NCI-H1417 (cell line): ENCODE results near the gene TPR.

Source experiments
- DNase-seq, 3 experiments: peaks; one replicate each; lab custom pipeline; 2025; lab: John Stamatoyannopoulos, UW

The TPR gene

GRCh38 chr1:186327331-186327730, 47.7 kb downstream of the TPR start:
- DNase-seq: no peak

GRCh38 chr1:186326009-186326408, 49.0 kb downstream of the TPR start:
- DNase-seq: no peak

- no peak for DNase-seq
These were observed 49.8 kb downstream of the TPR start for GRCh38 chr1:186325239-186325638.

- no peak for DNase-seq
These were observed 51.2 kb downstream of the TPR start for GRCh38 chr1:186323865-186324264.

GRCh38 chr1:186315570-186315969, 59.5 kb downstream of the TPR start:
- no peak for DNase-seq

GRCh38 chr1:186311375-186312051, 63.5 kb downstream of the TPR start:
- no peak for DNase-seq

GRCh38 chr1:186310307-186310706, 64.7 kb downstream of the TPR start:
- no peak for DNase-seq

- DNase-seq: no peak
These were observed 66.6 kb downstream of the TPR start for GRCh38 chr1:186308264-186309060.

- DNase-seq: no peak
These were observed 67.6 kb downstream of the TPR start for GRCh38 chr1:186307445-186307844.

GRCh38 chr1:186306533-186306932, 68.5 kb downstream of the TPR start:
- DNase-seq: no peak

- peak in 2 of 3 experiments; percentile 29 to 44 for DNase-seq
These were observed 69.8 kb downstream of the TPR start for GRCh38 chr1:186304982-186305949.

GRCh38 chr1:186303911-186304310, 71.1 kb downstream of the TPR start:
- no peak for DNase-seq

- DNase-seq: no peak
These were observed 72.6 kb downstream of the TPR start for GRCh38 chr1:186302381-186302920.

GRCh38 chr1:186301448-186301847, 73.6 kb downstream of the TPR start:
- DNase-seq: no peak

GRCh38 chr1:186300056-186300455, 75.0 kb downstream of the TPR start:
- DNase-seq: peak in 1 of 3 experiments; percentile 26

GRCh38 chr1:186299570-186299969, 75.5 kb downstream of the TPR start:
- no peak for DNase-seq

GRCh38 chr1:186298851-186299250, 76.2 kb downstream of the TPR start:
- DNase-seq: no peak

GRCh38 chr1:186297439-186298045, 77.5 kb downstream of the TPR start:
- no peak for DNase-seq

- no peak for DNase-seq
These were observed 79.1 kb downstream of the TPR start, which contains the start of gene PRG4 for GRCh38 chr1:186295980-186296379. TSS of gene PRG4 (plus strand) at chr1:186296279.

GRCh38 chr1:186292875-186293274, 82.2 kb downstream of the TPR start:
- no peak for DNase-seq

GRCh38 chr1:186291271-186291670, 83.8 kb downstream of the TPR start:
- DNase-seq: no peak
